Tibial nerve (tissue), 3 donors: ENCODE measurements around the gene RPRM.

Experiments
- POLR2A ChIP-seq, 2 donors: fragments of 450-650 bp; IDR thresholded peaks; one replicate each; pipeline ENCODE4 v1.6.1; 2017; ENCODE audit warnings: antibody characterized with exemption in 2 of 2, mild to moderate bottlenecking in 2 of 2, moderate library complexity in 2 of 2
- TF ChIP-seq, protein P1 (sequence below), 5 experiments: fragments of 200-600 bp in 3 of 5; fragments of 450-650 bp in 2 of 5; sonication (generic) in 3 of 5; IDR thresholded peaks; one replicate each; pipeline ENCODE4 v1.5.1; 2016 to 2019; ENCODE audit warnings: antibody characterized with exemption in 5 of 5, mild to moderate bottlenecking in 3 of 5, moderate library complexity in 2 of 5

DNA sequence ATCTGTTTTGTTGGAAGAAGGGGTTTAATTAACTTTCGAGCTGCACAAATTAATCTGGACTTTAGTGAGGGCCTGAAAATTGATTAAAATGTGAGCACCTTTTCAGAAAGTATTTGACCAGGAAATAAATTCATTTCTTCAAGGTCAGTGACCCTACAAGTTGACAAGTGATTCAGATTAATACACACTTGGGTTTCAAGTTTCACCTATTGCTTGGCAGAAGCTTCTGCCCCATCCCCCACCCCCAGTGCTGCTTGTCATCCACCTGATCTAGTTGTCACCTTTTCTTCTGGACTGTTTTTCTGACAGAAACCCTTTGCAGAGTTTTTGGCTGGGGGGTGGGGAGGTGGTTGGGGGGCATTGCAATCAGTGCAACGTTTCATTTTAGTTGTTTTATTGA, 46.2 kb downstream of the RPRM start:
- TF ChIP-seq POLR2A (IDR thresholded peaks at IDR 0.05): no peak
- TF ChIP-seq, protein P1, sequence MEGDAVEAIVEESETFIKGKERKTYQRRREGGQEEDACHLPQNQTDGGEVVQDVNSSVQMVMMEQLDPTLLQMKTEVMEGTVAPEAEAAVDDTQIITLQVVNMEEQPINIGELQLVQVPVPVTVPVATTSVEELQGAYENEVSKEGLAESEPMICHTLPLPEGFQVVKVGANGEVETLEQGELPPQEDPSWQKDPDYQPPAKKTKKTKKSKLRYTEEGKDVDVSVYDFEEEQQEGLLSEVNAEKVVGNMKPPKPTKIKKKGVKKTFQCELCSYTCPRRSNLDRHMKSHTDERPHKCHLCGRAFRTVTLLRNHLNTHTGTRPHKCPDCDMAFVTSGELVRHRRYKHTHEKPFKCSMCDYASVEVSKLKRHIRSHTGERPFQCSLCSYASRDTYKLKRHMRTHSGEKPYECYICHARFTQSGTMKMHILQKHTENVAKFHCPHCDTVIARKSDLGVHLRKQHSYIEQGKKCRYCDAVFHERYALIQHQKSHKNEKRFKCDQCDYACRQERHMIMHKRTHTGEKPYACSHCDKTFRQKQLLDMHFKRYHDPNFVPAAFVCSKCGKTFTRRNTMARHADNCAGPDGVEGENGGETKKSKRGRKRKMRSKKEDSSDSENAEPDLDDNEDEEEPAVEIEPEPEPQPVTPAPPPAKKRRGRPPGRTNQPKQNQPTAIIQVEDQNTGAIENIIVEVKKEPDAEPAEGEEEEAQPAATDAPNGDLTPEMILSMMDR (IDR thresholded peaks at IDR 0.05): no peak
